Neural cell (in vitro differentiated cells): ENCODE data around the gene RPP30. TPM values are rescaled to one million over a fixed set of nuclear protein-coding genes. Genes with fewer than 3 reads are reported as not detected.

ENCODE experiments used
- H2AFZ ChIP-seq: fragments of 200-600, 300-800 bp; sonication (generic), shearing (Covaris generic); 2 replicates; pipeline ENCODE4 v1.6.0; 2014; ENCODE audit warnings: low read depth, mild to moderate bottlenecking, antibody characterized with exemption, low read length, moderate library complexity
- H3F3A ChIP-seq: fragments of 200-600 bp; shearing (Covaris generic); 2 replicates; pipeline ENCODE4 v1.6.1; 2016; ENCODE audit warnings: mild to moderate bottlenecking, moderate library complexity, mixed read lengths, antibody characterized with exemption, low read length; ENCODE audit not compliant: insufficient read depth, poor library complexity, severe bottlenecking
- H3K27ac ChIP-seq: fragments of 200-600, 300-800 bp; sonication (generic), shearing (Covaris generic); 2 replicates; pipeline ENCODE4 v1.5.1; 2014; ENCODE audit warnings: mild to moderate bottlenecking, low read length, moderate library complexity
- H3K27me3 ChIP-seq: fragments of 300-800, 200-600 bp; sonication (generic), shearing (Covaris generic); 2 replicates; pipeline ENCODE4 v1.6.0; 2014; ENCODE audit warnings: mild to moderate bottlenecking, low read depth, low read length, moderate library complexity; ENCODE audit not compliant: insufficient read depth
- H3K36me3 ChIP-seq: fragments of 300-800, 200-600 bp; sonication (generic), shearing (Covaris generic); 2 replicates; pipeline ENCODE4 v1.5.1; 2014; ENCODE audit warnings: mild to moderate bottlenecking, antibody characterized with exemption, low read length, moderate library complexity; ENCODE audit not compliant: insufficient read depth
- H3K4me2 ChIP-seq: fragments of 300-800, 200-600 bp; sonication (generic), shearing (Covaris generic); 2 replicates; pipeline ENCODE4 v1.6.0; 2014; ENCODE audit warnings: mild to moderate bottlenecking, low read length
- H3K4me3 ChIP-seq: fragments of 300-800, 200-600 bp; sonication (generic), shearing (Covaris generic); 2 replicates; pipeline ENCODE4 v1.5.1; 2014; ENCODE audit warnings: mild to moderate bottlenecking, low read length, moderate library complexity
- H3K79me2 ChIP-seq: fragments of 200-600 bp; shearing (Covaris generic); replicated peaks from 2 replicates; pipeline ENCODE4 v1.6.0; 2014; ENCODE audit warnings: mild to moderate bottlenecking, low read length, moderate library complexity; ENCODE audit not compliant: insufficient read depth
- H3K9ac ChIP-seq: fragments of 300-800, 200-600 bp; sonication (generic), shearing (Covaris generic); 2 replicates; pipeline ENCODE4 v1.6.1; 2016; ENCODE audit warnings: mild to moderate bottlenecking, low read length, mixed read lengths
- H3K9me2 ChIP-seq: fragments of 200-600 bp; shearing (Covaris generic); 2 replicates; pipeline ENCODE4 v1.6.1; 2016; ENCODE audit warnings: mild to moderate bottlenecking, low read length, mixed read lengths; ENCODE audit not compliant: insufficient read depth
- H3K9me3 ChIP-seq: fragments of 200-600, 300-800 bp; sonication (generic), shearing (Covaris generic); 2 replicates; pipeline ENCODE4 v1.6.1; 2016; ENCODE audit warnings: mild to moderate bottlenecking, mixed run types, low read length, moderate library complexity, mixed read lengths
- H4K20me1 ChIP-seq: fragments of 200-600 bp; shearing (Covaris generic); 2 replicates; pipeline ENCODE4 v1.6.1; 2016; ENCODE audit warnings: mild to moderate bottlenecking, mixed run types; ENCODE audit not compliant: insufficient read depth
- EP300 ChIP-seq: fragments of 450-650 bp; conservative IDR thresholded peaks from 2 replicates; pipeline ENCODE4 v1.6.1; 2014; ENCODE audit warnings: antibody characterized with exemption, mild to moderate bottlenecking, moderate library complexity; ENCODE audit not compliant: poor library complexity, severe bottlenecking
- EZH2 ChIP-seq: fragments of 200-600, 300-800 bp; shearing (Covaris generic), sonication (generic); IDR thresholded peaks from 2 replicates; pipeline ENCODE4 v1.6.1; 2014; ENCODE audit warnings: antibody characterized with exemption, low read length, borderline replicate concordance, mild to moderate bottlenecking; ENCODE audit not compliant: insufficient read depth, poor library complexity, severe bottlenecking
- MXI1 ChIP-seq: fragments of 450-650 bp; conservative IDR thresholded peaks from 2 replicates; pipeline ENCODE4 v1.6.1; 2014; ENCODE audit warnings: antibody characterized with exemption, mild to moderate bottlenecking; ENCODE audit not compliant: poor library complexity, severe bottlenecking
- POLR2AphosphoS5 ChIP-seq: IDR thresholded peaks from 2 replicates; pipeline ENCODE4 v1.6.1; 2012
- RAD21 ChIP-seq: fragments of 450-650 bp; conservative IDR thresholded peaks from 2 replicates; pipeline ENCODE4 v1.6.1; 2014; ENCODE audit warnings: antibody characterized with exemption, mild to moderate bottlenecking, moderate library complexity
- REST ChIP-seq: IDR thresholded peaks from 2 replicates; pipeline ENCODE4 v1.6.1; 2012; ENCODE audit warnings: borderline replicate concordance
- SMC3 ChIP-seq: fragments of 450-650 bp; conservative IDR thresholded peaks from 2 replicates; pipeline ENCODE4 v1.6.1; 2014; ENCODE audit warnings: antibody characterized with exemption, mild to moderate bottlenecking, moderate library complexity; ENCODE audit not compliant: poor library complexity
- TAF1 ChIP-seq: IDR thresholded peaks from 2 replicates; pipeline ENCODE4 v1.6.1; 2012; ENCODE audit warnings: low read depth
- polyA plus RNA-seq: library from polyadenylated mRNA; depleted of rRNA; stranded (reverse); fragments of >200 nt; gene quantifications from 2 replicates; pipeline ENCODE4 v1.2.3, GENCODE V29; 2014
- TF ChIP-seq, protein P1 (sequence below): fragments of 450-650 bp; IDR thresholded peaks from 2 replicates; pipeline ENCODE4 v1.5.1; 2014; ENCODE audit warnings: antibody characterized with exemption, mild to moderate bottlenecking, moderate library complexity; ENCODE audit not compliant: poor library complexity, severe bottlenecking

RPP30 gene
- polyA plus RNA-seq, 1 donor from 2014 or later, result 86.5 TPM

DNA sequence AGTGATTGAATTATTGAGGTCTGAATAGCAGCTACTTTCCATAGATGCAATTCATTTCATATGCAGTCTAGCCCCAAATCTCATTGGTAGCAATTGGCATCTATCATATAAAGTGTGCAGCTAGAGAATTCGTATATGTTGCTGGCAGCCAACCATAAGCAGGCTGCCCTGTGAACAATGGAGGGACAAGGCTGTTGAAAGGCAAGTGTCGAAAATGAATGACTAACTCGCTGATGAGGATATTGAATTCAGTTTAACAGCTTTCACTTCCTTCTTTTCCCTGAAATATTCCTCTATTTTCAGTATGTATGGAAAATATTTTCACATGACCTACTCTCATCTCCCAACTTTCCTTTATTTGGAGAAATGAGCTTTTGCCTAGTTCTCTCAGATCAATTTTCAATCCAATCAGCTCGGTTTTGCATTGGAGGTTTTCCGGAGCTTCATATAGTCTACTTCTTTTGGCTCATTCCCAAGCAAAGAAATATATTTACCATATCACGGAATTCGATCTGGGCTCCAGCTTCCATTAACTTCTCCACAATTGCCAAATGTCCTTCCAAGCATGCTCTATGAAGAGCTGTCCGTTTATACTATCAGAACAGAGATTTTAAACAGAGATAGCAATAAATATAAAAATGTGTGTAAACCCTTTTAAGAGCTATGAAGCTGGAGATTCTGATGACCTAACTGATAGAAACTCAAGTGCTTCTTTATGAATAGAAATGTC lies 45.6 kb downstream of the RPP30 start:
- Histone ChIP-seq H3K27me3 (no peaks in the 10 kb centered on the region), H3K9ac (no peak overlapping the region), H3K36me3 (no peaks in the 10 kb centered on the region), H3K9me2 (no peaks in the 10 kb centered on the region), H3K4me3 (no peak overlapping the region), H3K9me3 (no peaks in the 10 kb centered on the region), H3K27ac (no peak overlapping the region), H3K79me2 (no peaks in the 10 kb centered on the region), H2AFZ (no peak overlapping the region), H3F3A (no peaks in the 10 kb centered on the region), H3K4me2 (no peak overlapping the region), H4K20me1 (no peaks in the 10 kb centered on the region)
- TF ChIP-seq TAF1, result no peak
- TF ChIP-seq POLR2AphosphoS5, result no peak
- no peak for TF ChIP-seq RAD21
- TF ChIP-seq EP300, result no peak
- TF ChIP-seq, protein P1, sequence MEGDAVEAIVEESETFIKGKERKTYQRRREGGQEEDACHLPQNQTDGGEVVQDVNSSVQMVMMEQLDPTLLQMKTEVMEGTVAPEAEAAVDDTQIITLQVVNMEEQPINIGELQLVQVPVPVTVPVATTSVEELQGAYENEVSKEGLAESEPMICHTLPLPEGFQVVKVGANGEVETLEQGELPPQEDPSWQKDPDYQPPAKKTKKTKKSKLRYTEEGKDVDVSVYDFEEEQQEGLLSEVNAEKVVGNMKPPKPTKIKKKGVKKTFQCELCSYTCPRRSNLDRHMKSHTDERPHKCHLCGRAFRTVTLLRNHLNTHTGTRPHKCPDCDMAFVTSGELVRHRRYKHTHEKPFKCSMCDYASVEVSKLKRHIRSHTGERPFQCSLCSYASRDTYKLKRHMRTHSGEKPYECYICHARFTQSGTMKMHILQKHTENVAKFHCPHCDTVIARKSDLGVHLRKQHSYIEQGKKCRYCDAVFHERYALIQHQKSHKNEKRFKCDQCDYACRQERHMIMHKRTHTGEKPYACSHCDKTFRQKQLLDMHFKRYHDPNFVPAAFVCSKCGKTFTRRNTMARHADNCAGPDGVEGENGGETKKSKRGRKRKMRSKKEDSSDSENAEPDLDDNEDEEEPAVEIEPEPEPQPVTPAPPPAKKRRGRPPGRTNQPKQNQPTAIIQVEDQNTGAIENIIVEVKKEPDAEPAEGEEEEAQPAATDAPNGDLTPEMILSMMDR, result no peak
- no peak for TF ChIP-seq EZH2
- no peak for TF ChIP-seq MXI1
- no peak for TF ChIP-seq SMC3
- no peak for TF ChIP-seq REST

DNA sequence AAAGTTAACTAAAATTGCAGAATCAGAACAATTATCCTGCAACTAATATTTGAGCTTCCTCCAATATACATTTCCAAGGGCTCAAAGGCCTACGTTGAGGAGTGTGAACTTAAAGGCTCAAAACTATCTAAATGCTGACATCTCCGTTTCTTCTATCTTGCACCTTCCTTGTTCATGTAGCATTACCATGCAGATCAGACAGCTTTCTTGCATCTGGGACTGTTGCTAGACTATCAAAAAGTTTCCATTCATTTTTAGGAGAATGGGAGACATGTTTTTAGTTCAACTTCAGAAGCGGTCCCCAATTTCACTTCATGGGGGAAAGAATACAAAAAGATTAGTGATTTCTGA lies 46.2 kb downstream of the RPP30 start:
- H3K4me2 ChIP-seq, result no peak overlapping the region

More for the DNA sequence above, 46.2 kb downstream of the RPP30 start:
- Histone ChIP-seq H3K9me2 (no peaks in the 10 kb centered on the region), H3K36me3 (no peaks in the 10 kb centered on the region), H3K4me3 (no peak overlapping the region), H2AFZ (no peak overlapping the region), H3K27ac (no peak overlapping the region), H3K9ac (no peak overlapping the region), H3F3A (no peaks in the 10 kb centered on the region), H3K27me3 (no peaks in the 10 kb centered on the region), H3K9me3 (no peaks in the 10 kb centered on the region), H3K79me2 (no peaks in the 10 kb centered on the region), H4K20me1 (no peaks in the 10 kb centered on the region)
- TF ChIP-seq POLR2AphosphoS5, result no peak
- no peak for TF ChIP-seq EZH2
- no peak for TF ChIP-seq MXI1
- no peak for TF ChIP-seq EP300
- TF ChIP-seq TAF1, result no peak
- TF ChIP-seq RAD21, result no peak
- TF ChIP-seq, protein P1, result no peak
- TF ChIP-seq REST, result no peak
- TF ChIP-seq SMC3, result no peak
